ENCODE data around the gene CORO6.

DNA sequence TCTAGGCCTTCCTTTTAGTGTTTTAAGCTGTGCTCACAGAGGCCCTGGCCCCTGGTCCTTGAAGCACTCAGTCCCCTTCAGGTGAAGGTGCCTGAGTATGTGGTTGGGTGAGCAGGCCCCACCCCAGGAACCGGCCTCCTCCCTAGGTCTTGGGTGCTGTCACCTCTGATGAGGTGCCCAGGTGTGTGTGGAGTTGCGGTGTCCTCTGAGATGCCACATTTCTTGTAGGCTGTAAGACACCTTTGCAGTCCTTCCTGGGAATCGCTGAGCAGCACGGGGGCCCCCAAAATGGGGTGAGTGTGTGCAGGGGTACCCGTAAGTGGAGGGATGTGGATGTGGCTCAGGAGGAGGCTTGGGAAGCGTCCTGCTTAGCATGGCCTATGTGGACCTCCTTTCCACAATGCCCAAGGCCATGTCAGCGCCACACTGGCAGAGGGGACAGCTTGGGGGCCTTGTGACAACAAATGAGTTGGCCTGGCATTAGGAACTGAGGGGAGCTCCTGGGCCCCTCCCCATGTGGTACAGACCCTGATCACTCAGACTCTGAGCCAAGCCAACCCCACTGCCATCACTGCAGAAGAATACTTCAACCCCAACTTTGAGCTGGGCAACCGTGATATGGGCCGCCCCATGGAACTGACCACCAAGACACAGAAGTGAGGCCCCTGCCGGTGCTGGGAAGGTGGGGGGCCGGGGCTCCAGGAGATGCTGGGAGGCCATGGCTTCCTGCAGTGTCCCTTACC is 11.2 kb downstream of the CORO6 start:
- TF ChIP-seq EZH2 (IDR thresholded peaks at IDR 0.05) (no peak), POLR2AphosphoS5 (IDR thresholded peaks at IDR 0.05; ENCODE audit: borderline replicate concordance, low read depth, low read length) (no peak)
